ENCODE measurements around the gene TMC4.

TMC4 gene

DNA sequence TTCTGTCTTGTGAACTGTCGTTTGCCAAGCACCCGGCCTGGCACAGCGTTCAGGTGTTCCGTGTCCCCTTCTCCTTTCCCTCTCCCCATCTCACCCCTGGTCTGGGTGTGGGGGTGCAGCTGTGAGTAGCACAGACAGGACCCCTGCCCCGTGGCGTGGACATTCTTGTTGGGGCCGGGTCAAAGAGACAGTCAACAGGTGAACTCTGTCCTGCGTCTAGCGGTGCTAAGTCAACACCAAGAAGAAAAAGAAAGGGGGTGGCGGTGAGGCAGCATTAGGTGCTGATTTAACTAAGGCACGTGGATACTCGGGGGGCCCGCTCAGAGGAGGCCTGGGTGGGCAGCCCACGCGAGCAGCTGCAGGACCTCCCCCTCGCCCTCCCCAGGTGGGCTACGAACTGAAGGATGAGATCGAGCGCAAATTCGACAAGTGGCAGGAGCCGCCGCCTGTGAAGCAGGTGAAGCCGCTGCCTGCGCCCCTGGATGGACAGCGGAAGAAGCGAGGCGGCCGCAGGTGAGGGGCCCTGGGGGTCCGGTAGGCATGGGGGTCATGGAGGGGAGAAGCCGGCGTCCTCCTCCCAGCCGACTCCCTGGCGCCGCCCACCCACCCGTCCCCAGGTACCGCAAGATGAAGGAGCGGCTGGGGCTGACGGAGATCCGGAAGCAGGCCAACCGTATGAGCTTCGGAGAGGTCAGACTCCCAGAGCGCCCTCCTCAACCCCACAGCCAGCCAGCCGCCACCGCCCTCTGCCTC is 45.1 kb downstream of the TMC4 start:
- no peak for DNase-seq

DNA sequence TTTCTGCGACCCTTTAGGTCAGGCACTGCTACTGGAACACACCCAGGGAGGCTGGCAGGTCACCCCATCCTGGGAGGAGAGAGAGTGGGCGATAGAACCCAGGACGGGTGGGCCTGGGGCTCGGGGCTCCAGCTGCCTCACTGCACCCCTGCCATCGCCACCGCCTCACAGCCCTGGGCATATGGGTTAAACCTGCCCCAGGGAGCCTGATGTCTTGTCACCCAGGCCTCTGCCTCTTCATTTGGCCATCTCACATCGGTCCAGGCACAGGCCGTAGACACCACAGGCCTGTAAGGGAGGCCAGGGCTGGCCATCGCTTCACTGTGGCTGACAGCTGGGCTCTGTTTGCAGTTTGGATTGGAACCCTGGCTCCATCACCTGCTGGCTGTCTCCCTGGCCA is 47.2 kb downstream of the TMC4 start:
- no peak for DNase-seq

DNA sequence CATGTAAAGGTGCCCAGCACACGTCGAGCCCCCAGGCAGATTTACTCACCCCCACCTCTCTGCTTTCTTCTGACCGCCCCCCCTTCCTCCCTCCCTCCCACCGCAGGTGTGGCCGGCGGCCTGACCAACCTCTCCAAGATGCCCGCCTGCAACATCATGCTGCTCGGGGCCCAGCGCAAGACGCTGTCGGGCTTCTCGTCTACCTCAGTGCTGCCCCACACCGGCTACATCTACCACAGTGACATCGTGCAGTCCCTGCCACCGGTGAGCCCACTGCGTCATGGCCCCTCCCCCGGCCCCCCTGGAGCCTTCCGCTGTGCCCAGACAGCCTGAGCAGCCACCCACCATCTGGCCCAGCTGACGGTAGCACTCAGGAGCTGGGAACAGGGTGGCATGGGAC is 48.6 kb downstream of the TMC4 start:
- no peak for DNase-seq

DNA sequence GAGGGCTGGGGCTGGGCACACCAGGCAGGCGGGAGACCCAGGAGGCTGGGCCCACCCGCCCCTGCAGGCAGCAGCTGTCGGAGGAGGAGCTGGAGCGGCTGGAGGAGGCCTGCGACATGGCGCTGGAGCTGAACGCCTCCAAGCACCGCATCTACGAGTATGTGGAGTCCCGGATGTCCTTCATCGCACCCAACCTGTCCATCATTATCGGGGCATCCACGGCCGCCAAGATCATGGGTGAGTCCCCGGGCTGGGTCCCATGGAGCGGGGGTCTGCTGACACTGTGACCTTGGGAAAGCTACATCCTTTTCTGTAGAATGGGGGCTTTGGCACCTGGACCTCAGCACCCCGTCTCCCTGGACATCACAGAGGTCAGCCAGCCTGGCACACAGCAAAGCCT is 49.3 kb downstream of the TMC4 start:
- no peak for DNase-seq

DNA sequence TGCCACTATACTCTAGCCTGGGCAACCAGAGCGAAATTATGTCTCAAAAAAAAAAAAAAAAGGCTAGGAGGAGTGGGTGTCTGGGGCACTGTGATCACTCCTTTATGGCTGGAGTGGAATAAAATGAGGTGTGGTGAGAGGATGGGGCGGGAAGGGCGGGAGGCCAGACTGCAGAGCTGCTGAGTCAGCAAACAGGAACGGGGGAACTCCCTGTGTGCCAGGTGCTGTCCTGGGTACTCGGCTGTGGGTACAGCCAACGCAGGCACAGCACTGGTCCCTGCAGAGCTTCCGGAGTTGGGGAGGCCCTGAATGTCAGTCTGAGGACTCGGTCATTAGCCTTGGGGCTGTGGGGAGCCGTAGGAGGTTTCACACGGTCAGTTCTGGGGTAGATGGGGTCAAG is 51.7 kb downstream of the TMC4 start:
- DNase-seq: no peak

- DNase-seq: peak; percentile 99
Observed at GRCh38 chr19:54115109-54116063, 57.6 kb downstream of the TMC4 start, which contains the start of the genes PRPF31 and TFPT. Gene PRPF31 (plus strand): TSS chr19:54115754. CDS start chr19:54118279, 2,525 bp downstream. Gene TFPT (minus strand): TSS chr19:54115657. CDS start chr19:54115269, 388 bp downstream.

- no peak for DNase-seq
Observed at GRCh38 chr19:54114340-54115108, 58.4 kb downstream of the TMC4 start.

All from amniotic stem cell (primary cell).